Upper lobe of left lung (tissue), 6 donors: ENCODE results near the gene TXNDC9. TPM values are rescaled to one million over a fixed set of nuclear protein-coding genes. Genes with fewer than 3 reads are reported as not detected.
"Not testable (repeated sequence)": the region's sequence is repeated elsewhere in the genome, so short reads cannot be mapped to it uniquely, and the experiment has no call there.

Experiments used
- ATAC-seq, 2 donors: fragments of 200-7000 bp; cut with Tn5 transposase; one replicate each; pipeline ENCODE4 v1.9.1; 2022; ENCODE audit warnings: mild to moderate bottlenecking in 2 of 2, moderate library complexity in 2 of 2; ENCODE audit not compliant: low FRiP score in 2 of 2
- DNase-seq, 2 donors: peaks; one replicate each; pipeline ENCODE4 v3.0.0-alpha.2; 2019 to 2020
- H3K27ac ChIP-seq, 4 donors: fragments of 200-600 bp; sonication (generic); one replicate each; pipeline ENCODE4 v1.5.1; 2016 to 2019
- H3K27me3 ChIP-seq, 4 donors: fragments of 200-600 bp; sonication (generic); one replicate each; pipeline ENCODE4 v1.5.1; 2017 to 2019
- H3K36me3 ChIP-seq, 4 donors: fragments of 200-600 bp; sonication (generic); one replicate each; pipeline ENCODE4 v1.5.1; 2016 to 2019
- H3K4me1 ChIP-seq, 4 donors: fragments of 200-600 bp; sonication (generic); one replicate each; pipeline ENCODE4 v1.5.1; 2018 to 2019
- H3K4me3 ChIP-seq, 4 donors: fragments of 200-600 bp; sonication (generic); one replicate each; pipeline ENCODE4 v1.5.1; 2017 to 2019; ENCODE audit warnings: mild to moderate bottlenecking in 2 of 4, moderate library complexity in 1 of 4
- H3K9me3 ChIP-seq, 4 donors: fragments of 200-600 bp; sonication (generic); one replicate each; pipeline ENCODE4 v1.5.1; 2018 to 2019
- EP300 ChIP-seq, 4 donors: sonication (generic); formaldehyde crosslinking; IDR thresholded peaks; one replicate each; pipeline ENCODE4 v1.5.1; 2017; ENCODE audit warnings: antibody characterized with exemption in 4 of 4, control low read depth in 2 of 4
- POLR2A ChIP-seq, 4 donors: fragments of 450-650 bp; IDR thresholded peaks; one replicate each; pipeline ENCODE4 v1.5.1; 2016 to 2017; ENCODE audit warnings: antibody characterized with exemption in 4 of 4, mild to moderate bottlenecking in 2 of 4
- POLR2AphosphoS5 ChIP-seq, 2 donors: sonication (generic); formaldehyde crosslinking; IDR thresholded peaks; one replicate each; pipeline ENCODE4 v1.5.1; 2017; ENCODE audit warnings: antibody characterized with exemption in 2 of 2
- WGBS, 2 donors: methylation state at CpG; one replicate each; pipeline ENCODE4 v1.1.5; 2017 to 2018; 5-methylcytosine and 5-hydroxymethylcytosine counted together
- total RNA-seq, 6 donors: library from RNA; depleted of rRNA in 4 of 6; stranded (reverse); fragments of >200 nt in 4 of 6; gene quantifications; one replicate each; pipeline versions ENCODE4 v1.1.0 to v1.2.1, GENCODE V29; 2016 to 2021
- TF ChIP-seq, protein P1 (sequence below), 6 experiments: fragments of 450-650 bp in 4 of 6; fragments of 200-600 bp in 2 of 6; sonication (generic) in 2 of 6; IDR thresholded peaks; one replicate each; pipeline ENCODE4 v1.5.1; 2016 to 2019; ENCODE audit warnings: antibody characterized with exemption in 6 of 6
- donor health status: DM: no; HTN: no; CAD: no; lungs with moderate emphysema.
- donor health status: DM: no; HTN: yes; CAD: no; lungs with severe emphysema.

Gene TXNDC9
- total RNA-seq, 6 donors from 2014 or later: 20.2 to 61.0 (median 26.9) TPM

DNA sequence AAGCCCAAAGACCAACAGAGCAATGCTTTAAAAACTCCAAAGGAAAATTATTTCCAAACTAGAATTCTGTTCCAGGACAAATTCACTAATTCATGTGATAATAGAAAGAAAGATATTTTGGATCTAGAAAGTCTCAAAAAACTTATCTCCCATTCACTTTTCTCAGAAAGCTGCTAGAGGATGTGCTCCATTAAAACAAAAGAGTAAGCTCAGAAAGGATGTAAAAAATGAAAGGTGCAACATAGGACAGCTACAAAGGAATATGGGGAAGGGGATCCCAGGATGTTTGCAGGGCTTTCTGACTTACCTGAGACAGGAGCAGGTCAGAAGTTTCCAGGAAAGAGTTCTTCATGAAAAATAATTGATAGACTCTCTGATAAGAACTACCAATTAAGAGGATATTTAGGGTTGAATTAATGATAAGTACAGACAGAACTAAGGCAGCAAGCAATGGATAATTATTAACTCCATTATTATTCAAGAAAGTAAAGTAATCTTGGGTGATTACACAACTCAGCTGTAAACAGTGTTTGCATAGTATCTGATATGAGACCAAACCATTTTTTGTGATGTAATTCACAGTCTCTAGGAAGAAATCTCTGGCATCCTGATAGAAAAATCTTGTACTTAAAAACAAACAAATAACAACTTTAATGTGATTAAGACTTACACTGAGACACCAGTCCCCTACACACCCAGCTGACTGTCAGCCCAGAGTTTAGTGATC lies 56.0 kb downstream of the TXNDC9 start:
- Histone ChIP-seq H3K4me1 (no peaks in the 10 kb centered on the region), H3K9me3 (no peaks in the 10 kb centered on the region), H3K27me3 (no peaks in the 10 kb centered on the region), H3K27ac (no peak overlapping the region), H3K36me3 (peaks cover 0 to 10% (median 0%) of the 10 kb centered on the region in 4 donors), H3K4me3 (no peak overlapping the region)
- TF ChIP-seq EP300 (IDR thresholded peaks at IDR 0.05): no peak
- TF ChIP-seq, protein P1, sequence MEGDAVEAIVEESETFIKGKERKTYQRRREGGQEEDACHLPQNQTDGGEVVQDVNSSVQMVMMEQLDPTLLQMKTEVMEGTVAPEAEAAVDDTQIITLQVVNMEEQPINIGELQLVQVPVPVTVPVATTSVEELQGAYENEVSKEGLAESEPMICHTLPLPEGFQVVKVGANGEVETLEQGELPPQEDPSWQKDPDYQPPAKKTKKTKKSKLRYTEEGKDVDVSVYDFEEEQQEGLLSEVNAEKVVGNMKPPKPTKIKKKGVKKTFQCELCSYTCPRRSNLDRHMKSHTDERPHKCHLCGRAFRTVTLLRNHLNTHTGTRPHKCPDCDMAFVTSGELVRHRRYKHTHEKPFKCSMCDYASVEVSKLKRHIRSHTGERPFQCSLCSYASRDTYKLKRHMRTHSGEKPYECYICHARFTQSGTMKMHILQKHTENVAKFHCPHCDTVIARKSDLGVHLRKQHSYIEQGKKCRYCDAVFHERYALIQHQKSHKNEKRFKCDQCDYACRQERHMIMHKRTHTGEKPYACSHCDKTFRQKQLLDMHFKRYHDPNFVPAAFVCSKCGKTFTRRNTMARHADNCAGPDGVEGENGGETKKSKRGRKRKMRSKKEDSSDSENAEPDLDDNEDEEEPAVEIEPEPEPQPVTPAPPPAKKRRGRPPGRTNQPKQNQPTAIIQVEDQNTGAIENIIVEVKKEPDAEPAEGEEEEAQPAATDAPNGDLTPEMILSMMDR (IDR thresholded peaks at IDR 0.05): no peak
- TF ChIP-seq POLR2A (IDR thresholded peaks at IDR 0.05): no peak
- TF ChIP-seq POLR2AphosphoS5 (IDR thresholded peaks at IDR 0.05): no peak
- no peak for DNase-seq
- no peak for ATAC-seq

DNA sequence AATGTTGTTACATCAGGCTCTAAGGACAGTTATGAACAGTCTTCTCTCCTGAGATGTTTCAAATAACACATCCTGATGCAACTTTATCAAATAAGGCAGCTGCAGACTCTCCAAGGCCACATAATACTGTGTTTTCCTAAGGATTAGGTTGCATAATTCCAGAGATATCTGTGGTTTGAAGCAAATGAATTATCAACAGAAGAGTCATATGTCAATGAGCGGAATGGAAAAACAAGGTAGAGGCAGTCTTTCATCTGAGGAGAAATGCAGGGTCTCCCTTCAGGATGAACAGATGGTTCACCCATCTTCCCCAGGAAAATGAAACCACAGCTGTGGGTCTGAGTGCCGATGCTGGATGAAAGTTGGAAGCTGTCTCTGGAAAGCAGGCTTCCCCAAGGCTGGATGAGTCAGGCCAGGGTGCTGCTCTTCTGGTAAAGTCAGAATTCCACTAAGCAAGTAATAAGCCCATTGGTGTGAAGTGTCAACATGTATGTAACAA lies 57.3 kb downstream of the TXNDC9 start:
- Histone ChIP-seq H3K27ac (no peak overlapping the region), H3K27me3 (no peaks in the 10 kb centered on the region), H3K9me3 (no peaks in the 10 kb centered on the region), H3K36me3 (no peaks in the 10 kb centered on the region), H3K4me3 (no peak overlapping the region), H3K4me1 (no peaks in the 10 kb centered on the region)
- no peak for DNase-seq
- WGBS, 2 donors: 81 to 98% methylated on average over 2 of the region's 2 CpGs
- ATAC-seq: peak; percentile 34 to 76
- TF ChIP-seq, protein P1 (IDR thresholded peaks at IDR 0.05): no peak
- TF ChIP-seq EP300 (IDR thresholded peaks at IDR 0.05) (no peak), POLR2AphosphoS5 (IDR thresholded peaks at IDR 0.05) (no peak), POLR2A (IDR thresholded peaks at IDR 0.05) (no peak)

GRCh38 chr2:99278195-99278765 lies 57.9 kb downstream of the TXNDC9 start:
- H3K27ac ChIP-seq, H3K4me1 ChIP-seq, DNase-seq, ATAC-seq, H3K36me3 ChIP-seq, H3K27me3 ChIP-seq, H3K4me3 ChIP-seq, H3K9me3 ChIP-seq: not testable (repeated sequence)
- WGBS, 2 donors: 94 to 96% methylated on average over 5 of the region's 5 CpGs

DNA sequence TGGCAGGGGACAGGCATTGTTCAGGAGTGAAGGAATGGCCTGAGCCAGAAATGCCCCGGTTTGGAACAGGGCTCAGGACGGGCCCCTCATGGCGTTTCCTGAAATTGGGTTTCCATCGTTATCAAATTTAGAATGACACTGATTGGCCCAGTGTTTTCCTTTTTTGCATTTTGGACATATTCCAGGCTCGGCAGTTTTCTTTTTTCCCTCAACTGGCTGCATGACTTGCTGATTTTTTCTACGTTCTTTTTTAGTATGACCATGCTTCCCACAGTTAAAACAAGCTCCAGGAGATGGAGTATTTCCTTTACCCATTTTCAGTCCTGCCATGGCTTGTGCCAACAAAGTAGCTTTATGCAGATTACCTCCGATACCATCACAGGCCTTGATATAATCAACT lies 60.3 kb downstream of the TXNDC9 start:
- Histone ChIP-seq H3K36me3 (no peaks in the 10 kb centered on the region), H3K27me3 (no peaks in the 10 kb centered on the region), H3K9me3 (peaks cover 0 to 4% (median 3%) of the 10 kb centered on the region in 4 donors), H3K4me3 (no peak overlapping the region), H3K27ac (no peak overlapping the region), H3K4me1 (no peaks in the 10 kb centered on the region)
- ATAC-seq (no peak), DNase-seq (no peak)
- no peak for TF ChIP-seq EP300 (IDR thresholded peaks at IDR 0.05)
- TF ChIP-seq, protein P1 (IDR thresholded peaks at IDR 0.05): no peak
- no peak for TF ChIP-seq POLR2AphosphoS5 (IDR thresholded peaks at IDR 0.05)
- TF ChIP-seq POLR2A (IDR thresholded peaks at IDR 0.05): no peak
- WGBS, 2 donors: 45 to 75% methylated on average over 7 of the region's 7 CpGs

Other genes starting within 250 kb of the TXNDC9 start
- 1 to 10 TPM in 4 of 6 donors, under 1 TPM in 1, not detected in 1; 0.33 to 3.0 (median 1.5) TPM for gene C2orf15, start 194.6 kb downstream of the TXNDC9 start, total RNA-seq
- 10 to 100 TPM in 2 of 6 donors, 1 to 10 TPM in 4; 3.9 to 33.8 (median 9.4) TPM for gene TSGA10, start 181.4 kb downstream of the TXNDC9 start, total RNA-seq
- gene LIPT1, start 181.4 kb downstream of the TXNDC9 start, total RNA-seq: 1 to 10 TPM; 3.6 to 8.4 (median 6.1) TPM
- 10 to 100 TPM; 17.3 to 41.9 (median 23.3) TPM for gene MITD1, start 155.3 kb downstream of the TXNDC9 start, total RNA-seq
- 10 to 100 TPM in 5 of 6 donors, 1 to 10 TPM in 1; 9.4 to 44.5 (median 17.0) TPM for gene MRPL30, start 155.1 kb downstream of the TXNDC9 start, total RNA-seq
- not detected for gene LYG2, start 80.7 kb downstream of the TXNDC9 start, total RNA-seq
- 1 to 10 TPM in 2 of 6 donors, under 1 TPM in 2, not detected in 2; 0.49 to 2.1 (median 1.1) TPM for gene LYG1, start 35.1 kb downstream of the TXNDC9 start, total RNA-seq
- gene EIF5B, start 1.1 kb upstream of the TXNDC9 start, total RNA-seq: 10 to 100 TPM; 19.9 to 39.0 (median 28.7) TPM
- 100 to 1,000 TPM in 2 of 6 donors, 10 to 100 TPM in 4; 34.6 to 135 (median 61.8) TPM for gene REV1, start 153.7 kb upstream of the TXNDC9 start, total RNA-seq